GM10248 (cell line): ENCODE measurements around the gene CIB4.
"Not testable (repeated sequence)": the region's sequence is repeated elsewhere in the genome, so short reads cannot be mapped to it uniquely, and the experiment has no call there.

ENCODE experiments used
- CTCF ChIA-PET: fragments of 300-600 bp; sonication (Branson Sonifier 250); formaldehyde crosslinking; extraction: SDS; loops from one replicate; lab custom pipeline; 2021; ENCODE audit warnings: antibody characterized with exemption; lab: Yijun Ruan, JAX
- POLR2A ChIA-PET: fragments of 350-650 bp; sonication (Branson Sonifier 250); formaldehyde crosslinking; extraction: SDS; loops from one replicate; lab custom pipeline; 2020; ENCODE audit warnings: antibody characterized with exemption; lab: Yijun Ruan, JAX
- DNase-seq: peaks from one replicate; pipeline ENCODE4 v3.0.0; 2012; ENCODE audit errors: extremely low spot score
- CTCF ChIP-seq: IDR thresholded peaks from 2 replicates; pipeline ENCODE4 v1.5.1; 2012; ENCODE audit warnings: mild to moderate bottlenecking, low read depth; ENCODE audit errors: extremely low read depth, missing control alignments, control extremely low read depth

Gene CIB4

GRCh38 chr2:26668856-26669750 is 27.9 kb upstream of the CIB4 start:
- CTCF ChIA-PET: interaction anchor here (2.5 kb wide), 1 partner anchor 10 kb away, joined by 7 read pairs; no protein-coding TSS in a partner anchor
- POLR2A ChIA-PET: no interaction called here

GRCh38 chr2:26668041-26668440 is 26.9 kb upstream of the CIB4 start:
- ChIA-PET POLR2A (no interaction called here), CTCF (no interaction called here)
- no peak for TF ChIP-seq CTCF

More at GRCh38 chr2:26668856-26669750, 27.9 kb upstream of the CIB4 start:
- no peak for DNase-seq
- TF ChIP-seq CTCF: no peak

GRCh38 chr2:26666671-26667070 is 25.5 kb upstream of the CIB4 start:
- TF ChIP-seq CTCF: no peak
- no peak for DNase-seq
- CTCF ChIA-PET: no interaction called here
- POLR2A ChIA-PET: no interaction called here

More at GRCh38 chr2:26668041-26668440, 26.9 kb upstream of the CIB4 start:
- DNase-seq: no peak

GRCh38 chr2:26665296-26665695 is 24.1 kb upstream of the CIB4 start:
- POLR2A ChIA-PET, CTCF ChIA-PET, DNase-seq: not testable (repeated sequence)

- TF ChIP-seq CTCF: no peak
- CTCF ChIA-PET: interaction anchor here (1.6 kb wide), 1 partner anchor 10 kb away, joined by 7 read pairs; no protein-coding TSS in a partner anchor
- POLR2A ChIA-PET: no interaction called here
- no peak for DNase-seq
These were observed 19.3 kb upstream of the CIB4 start for GRCh38 chr2:26660363-26660962.

- CTCF ChIA-PET: interaction anchor here (1.6 kb wide), 1 partner anchor 12 kb away, joined by 7 read pairs; no protein-coding TSS in a partner anchor
These were observed 17.7 kb upstream of the CIB4 start for GRCh38 chr2:26658691-26659346.

More at GRCh38 chr2:26658691-26659346, 17.7 kb upstream of the CIB4 start:
- POLR2A ChIA-PET: no interaction called here
- DNase-seq: no peak
- TF ChIP-seq CTCF: no peak
